ENCODE results near the gene HHLA2. TPM values are rescaled to one million over a fixed set of nuclear protein-coding genes. Genes with fewer than 3 reads are reported as not detected.

HHLA2 gene
- total RNA-seq, 1 experiment from 2014 or later: 0.07 TPM

GRCh38 chr3:108383306-108383705, 87.0 kb downstream of the HHLA2 start:
- Mint-ChIP-seq H3K4me3 (no peak overlapping the region), H3K4me1 (peaks cover 13% of the 10 kb centered on the region), H3K9me3 (peaks cover 3% of the 10 kb centered on the region), H3K27ac (no peak overlapping the region), H3K27me3 (ENCODE audit: low read depth) (no peaks in the 10 kb centered on the region), H3K36me3 (no peaks in the 10 kb centered on the region)
- DNase-seq (ENCODE audit: low spot score): no peak
- ChIA-PET CTCF (no interaction called here), POLR2A (no interaction called here)
- no peak for ATAC-seq
- TF ChIP-seq, protein P1, sequence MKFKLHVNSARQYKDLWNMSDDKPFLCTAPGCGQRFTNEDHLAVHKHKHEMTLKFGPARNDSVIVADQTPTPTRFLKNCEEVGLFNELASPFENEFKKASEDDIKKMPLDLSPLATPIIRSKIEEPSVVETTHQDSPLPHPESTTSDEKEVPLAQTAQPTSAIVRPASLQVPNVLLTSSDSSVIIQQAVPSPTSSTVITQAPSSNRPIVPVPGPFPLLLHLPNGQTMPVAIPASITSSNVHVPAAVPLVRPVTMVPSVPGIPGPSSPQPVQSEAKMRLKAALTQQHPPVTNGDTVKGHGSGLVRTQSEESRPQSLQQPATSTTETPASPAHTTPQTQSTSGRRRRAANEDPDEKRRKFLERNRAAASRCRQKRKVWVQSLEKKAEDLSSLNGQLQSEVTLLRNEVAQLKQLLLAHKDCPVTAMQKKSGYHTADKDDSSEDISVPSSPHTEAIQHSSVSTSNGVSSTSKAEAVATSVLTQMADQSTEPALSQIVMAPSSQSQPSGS (CRISPR knock-in tag; IDR thresholded peaks at IDR 0.05; ENCODE audit: borderline replicate concordance, low read depth): no peak
- no peak for TF ChIP-seq TCF7 (CRISPR knock-in tag; IDR thresholded peaks at IDR 0.05; ENCODE audit: low read depth)
- no peak for TF ChIP-seq IRF2 (CRISPR knock-in tag; IDR thresholded peaks at IDR 0.05; ENCODE audit: borderline replicate concordance, low read depth)
- no peak for TF ChIP-seq ZNF219 (CRISPR knock-in tag; IDR thresholded peaks at IDR 0.05; ENCODE audit: borderline replicate concordance)
- TF ChIP-seq ZBTB21 (CRISPR knock-in tag; IDR thresholded peaks at IDR 0.05; ENCODE audit: borderline replicate concordance): no peak
- no peak for TF ChIP-seq FOXJ3 (CRISPR knock-in tag; IDR thresholded peaks at IDR 0.05; ENCODE audit: borderline replicate concordance)
- TF ChIP-seq PRRX2 (CRISPR knock-in tag; IDR thresholded peaks at IDR 0.05): no peak
- TF ChIP-seq, protein P2, sequence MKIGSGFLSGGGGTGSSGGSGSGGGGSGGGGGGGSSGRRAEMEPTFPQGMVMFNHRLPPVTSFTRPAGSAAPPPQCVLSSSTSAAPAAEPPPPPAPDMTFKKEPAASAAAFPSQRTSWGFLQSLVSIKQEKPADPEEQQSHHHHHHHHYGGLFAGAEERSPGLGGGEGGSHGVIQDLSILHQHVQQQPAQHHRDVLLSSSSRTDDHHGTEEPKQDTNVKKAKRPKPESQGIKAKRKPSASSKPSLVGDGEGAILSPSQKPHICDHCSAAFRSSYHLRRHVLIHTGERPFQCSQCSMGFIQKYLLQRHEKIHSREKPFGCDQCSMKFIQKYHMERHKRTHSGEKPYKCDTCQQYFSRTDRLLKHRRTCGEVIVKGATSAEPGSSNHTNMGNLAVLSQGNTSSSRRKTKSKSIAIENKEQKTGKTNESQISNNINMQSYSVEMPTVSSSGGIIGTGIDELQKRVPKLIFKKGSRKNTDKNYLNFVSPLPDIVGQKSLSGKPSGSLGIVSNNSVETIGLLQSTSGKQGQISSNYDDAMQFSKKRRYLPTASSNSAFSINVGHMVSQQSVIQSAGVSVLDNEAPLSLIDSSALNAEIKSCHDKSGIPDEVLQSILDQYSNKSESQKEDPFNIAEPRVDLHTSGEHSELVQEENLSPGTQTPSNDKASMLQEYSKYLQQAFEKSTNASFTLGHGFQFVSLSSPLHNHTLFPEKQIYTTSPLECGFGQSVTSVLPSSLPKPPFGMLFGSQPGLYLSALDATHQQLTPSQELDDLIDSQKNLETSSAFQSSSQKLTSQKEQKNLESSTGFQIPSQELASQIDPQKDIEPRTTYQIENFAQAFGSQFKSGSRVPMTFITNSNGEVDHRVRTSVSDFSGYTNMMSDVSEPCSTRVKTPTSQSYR (CRISPR knock-in tag; IDR thresholded peaks at IDR 0.05): no peak
- no peak for TF ChIP-seq ZNF396 (CRISPR knock-in tag; IDR thresholded peaks at IDR 0.05; ENCODE audit: borderline replicate concordance)
- TF ChIP-seq IRF1 (CRISPR knock-in tag; IDR thresholded peaks at IDR 0.05): no peak
- TF ChIP-seq CTCF (IDR thresholded peaks at IDR 0.05): no peak
- TF ChIP-seq MXD4 (CRISPR knock-in tag; IDR thresholded peaks at IDR 0.05; ENCODE audit: borderline replicate concordance): no peak
- TF ChIP-seq TEAD4 (CRISPR knock-in tag; IDR thresholded peaks at IDR 0.05): no peak
- no peak for TF ChIP-seq ATF3 (CRISPR knock-in tag; conservative IDR thresholded peaks at IDR 0.05)
- no peak for TF ChIP-seq FOXP1 (CRISPR knock-in tag; IDR thresholded peaks at IDR 0.05; ENCODE audit: borderline replicate concordance)
- TF ChIP-seq, protein P3, sequence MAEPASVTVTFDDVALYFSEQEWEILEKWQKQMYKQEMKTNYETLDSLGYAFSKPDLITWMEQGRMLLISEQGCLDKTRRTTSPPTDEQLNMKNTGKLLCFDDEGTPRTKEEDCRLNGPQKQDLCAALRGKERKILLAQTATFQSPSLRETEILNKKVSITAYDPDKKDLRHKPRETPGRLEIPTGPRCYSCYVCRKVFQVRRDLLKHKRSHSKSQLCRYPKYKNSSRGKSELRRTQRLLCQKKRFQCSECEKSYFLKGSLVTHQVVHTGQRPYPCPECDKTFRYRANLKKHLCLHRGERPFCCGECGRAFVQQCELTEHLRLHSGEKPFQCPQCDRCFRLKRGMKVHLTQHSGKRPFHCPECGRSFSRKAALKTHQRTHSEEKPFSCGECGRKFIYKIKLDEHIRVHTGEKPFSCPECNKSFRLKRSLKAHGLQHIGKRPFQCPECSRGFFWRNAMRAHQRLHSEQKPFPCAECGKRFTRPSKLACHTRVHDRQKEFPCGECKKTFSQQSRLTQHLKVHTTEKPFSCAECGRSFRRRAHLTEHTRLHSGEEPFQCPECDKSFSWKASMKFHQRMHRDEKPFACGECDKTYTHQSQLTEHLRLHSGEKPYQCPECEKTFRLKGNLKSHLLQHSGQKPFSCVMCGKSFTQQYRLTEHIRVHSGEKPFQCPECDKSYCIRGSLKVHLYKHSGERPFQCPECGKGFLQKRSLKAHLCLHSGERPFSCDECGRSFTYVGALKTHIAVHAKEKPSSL (CRISPR knock-in tag; conservative IDR thresholded peaks at IDR 0.05): no peak
- no peak for TF ChIP-seq PRDM15 (CRISPR knock-in tag; IDR thresholded peaks at IDR 0.05)
- TF ChIP-seq, protein P4, sequence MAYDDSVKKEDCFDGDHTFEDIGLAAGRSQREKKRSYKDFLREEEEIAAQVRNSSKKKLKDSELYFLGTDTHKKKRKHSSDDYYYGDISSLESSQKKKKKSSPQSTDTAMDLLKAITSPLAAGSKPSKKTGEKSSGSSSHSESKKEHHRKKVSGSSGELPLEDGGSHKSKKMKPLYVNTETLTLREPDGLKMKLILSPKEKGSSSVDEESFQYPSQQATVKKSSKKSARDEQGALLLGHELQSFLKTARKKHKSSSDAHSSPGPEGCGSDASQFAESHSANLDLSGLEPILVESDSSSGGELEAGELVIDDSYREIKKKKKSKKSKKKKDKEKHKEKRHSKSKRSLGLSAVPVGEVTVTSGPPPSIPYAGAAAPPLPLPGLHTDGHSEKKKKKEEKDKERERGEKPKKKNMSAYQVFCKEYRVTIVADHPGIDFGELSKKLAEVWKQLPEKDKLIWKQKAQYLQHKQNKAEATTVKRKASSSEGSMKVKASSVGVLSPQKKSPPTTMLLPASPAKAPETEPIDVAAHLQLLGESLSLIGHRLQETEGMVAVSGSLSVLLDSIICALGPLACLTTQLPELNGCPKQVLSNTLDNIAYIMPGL (CRISPR knock-in tag; IDR thresholded peaks at IDR 0.05): no peak

Data from WTC11 (cell line).